ENCODE results near the gene MBTPS2.

DNA sequence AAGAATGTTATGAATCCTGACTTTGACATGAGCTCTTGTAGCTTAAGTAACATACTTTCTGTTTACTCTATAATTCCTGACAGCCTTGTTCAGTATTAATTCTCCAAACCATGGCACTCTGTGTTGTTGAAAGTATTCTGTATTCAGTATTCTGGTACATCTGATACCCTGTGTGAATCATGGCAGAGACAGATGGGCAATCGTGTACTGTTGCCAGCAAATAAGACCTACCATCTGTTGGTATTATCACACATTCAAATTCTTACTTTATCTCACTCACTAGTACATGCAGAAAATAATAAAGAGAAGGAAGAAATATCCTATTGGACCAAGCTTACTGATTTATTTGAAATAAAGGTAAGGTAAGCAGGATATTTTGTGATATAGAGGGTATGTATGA is 7.9 kb downstream of the MBTPS2 start:
- TF ChIP-seq, protein P1, sequence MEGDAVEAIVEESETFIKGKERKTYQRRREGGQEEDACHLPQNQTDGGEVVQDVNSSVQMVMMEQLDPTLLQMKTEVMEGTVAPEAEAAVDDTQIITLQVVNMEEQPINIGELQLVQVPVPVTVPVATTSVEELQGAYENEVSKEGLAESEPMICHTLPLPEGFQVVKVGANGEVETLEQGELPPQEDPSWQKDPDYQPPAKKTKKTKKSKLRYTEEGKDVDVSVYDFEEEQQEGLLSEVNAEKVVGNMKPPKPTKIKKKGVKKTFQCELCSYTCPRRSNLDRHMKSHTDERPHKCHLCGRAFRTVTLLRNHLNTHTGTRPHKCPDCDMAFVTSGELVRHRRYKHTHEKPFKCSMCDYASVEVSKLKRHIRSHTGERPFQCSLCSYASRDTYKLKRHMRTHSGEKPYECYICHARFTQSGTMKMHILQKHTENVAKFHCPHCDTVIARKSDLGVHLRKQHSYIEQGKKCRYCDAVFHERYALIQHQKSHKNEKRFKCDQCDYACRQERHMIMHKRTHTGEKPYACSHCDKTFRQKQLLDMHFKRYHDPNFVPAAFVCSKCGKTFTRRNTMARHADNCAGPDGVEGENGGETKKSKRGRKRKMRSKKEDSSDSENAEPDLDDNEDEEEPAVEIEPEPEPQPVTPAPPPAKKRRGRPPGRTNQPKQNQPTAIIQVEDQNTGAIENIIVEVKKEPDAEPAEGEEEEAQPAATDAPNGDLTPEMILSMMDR (IDR thresholded peaks at IDR 0.05): no peak
- no peak for TF ChIP-seq ZFX (IDR thresholded peaks at IDR 0.05; ENCODE audit: borderline replicate concordance)

Measured in 22Rv1 (cell line).